NCI-H1417 treated with DMSO at 0.1 percent for 48 hours (cell line): ENCODE measurements around the gene MKRN3.

ENCODE experiments used
- DNase-seq: peaks from one replicate; lab custom pipeline; 2025; lab: John Stamatoyannopoulos, UW

MKRN3 gene

DNA sequence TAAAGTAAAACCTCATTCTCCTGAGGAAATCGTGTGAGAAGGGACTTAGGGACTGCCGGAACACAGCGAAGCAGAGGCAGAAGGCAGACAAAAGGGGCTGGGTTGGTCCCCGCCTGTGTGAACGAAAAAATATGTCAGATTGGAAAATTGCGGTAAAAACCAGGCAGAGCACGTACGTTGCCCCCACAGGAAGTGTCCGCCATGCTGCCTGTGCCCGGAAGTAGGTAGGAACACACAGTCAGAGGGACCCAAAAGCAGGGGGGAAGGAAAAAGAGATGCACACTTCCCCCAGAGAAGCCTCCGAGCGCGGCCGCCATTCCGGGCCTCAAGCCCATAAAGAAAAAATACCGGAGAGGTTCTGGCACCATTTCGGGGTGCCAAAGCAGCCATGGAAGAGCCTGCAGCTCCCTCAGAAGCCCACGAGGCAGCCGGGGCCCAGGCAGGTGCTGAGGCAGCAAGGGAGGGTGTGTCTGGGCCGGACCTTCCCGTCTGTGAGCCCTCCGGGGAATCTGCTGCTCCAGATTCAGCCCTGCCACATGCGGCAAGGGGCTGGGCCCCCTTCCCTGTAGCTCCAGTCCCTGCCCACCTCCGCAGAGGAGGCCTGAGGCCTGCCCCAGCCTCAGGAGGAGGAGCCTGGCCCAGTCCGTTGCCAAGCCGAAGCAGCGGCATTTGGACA, at the start of gene MKRN3:
Gene MKRN3, plus strand, starts transcription at position 280 of the 676 bp plus-strand sequence. Its CDS starts 109 bp downstream, at position 389.
- no peak for DNase-seq

- no peak for DNase-seq
Observed at GRCh38 chr15:23516866-23517265, 48.6 kb upstream of the MKRN3 start.

DNA sequence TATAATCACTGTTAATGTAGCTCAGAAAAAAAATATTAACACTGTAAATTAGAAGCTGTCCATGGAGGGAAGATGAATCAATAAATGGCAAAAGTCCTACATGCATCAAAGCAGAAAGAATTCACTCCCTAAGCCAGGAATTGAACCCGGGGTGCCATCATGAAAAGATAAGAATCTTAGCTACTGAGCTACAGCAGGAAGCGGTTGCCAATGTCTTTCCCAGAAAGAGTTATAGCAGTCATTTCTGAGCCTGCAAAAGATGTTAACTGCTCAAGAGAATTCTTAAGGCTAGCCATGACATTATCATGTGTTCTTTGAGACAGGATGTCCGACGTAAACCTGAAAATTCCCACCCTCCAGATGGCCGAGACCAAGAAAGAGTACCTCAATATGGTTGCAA, 47.4 kb upstream of the MKRN3 start:
- DNase-seq, result no peak

- no peak for DNase-seq
Observed at GRCh38 chr15:23524816-23525215, 40.7 kb upstream of the MKRN3 start.

GRCh38 chr15:23529891-23530290, 35.6 kb upstream of the MKRN3 start:
- DNase-seq, result no peak

DNA sequence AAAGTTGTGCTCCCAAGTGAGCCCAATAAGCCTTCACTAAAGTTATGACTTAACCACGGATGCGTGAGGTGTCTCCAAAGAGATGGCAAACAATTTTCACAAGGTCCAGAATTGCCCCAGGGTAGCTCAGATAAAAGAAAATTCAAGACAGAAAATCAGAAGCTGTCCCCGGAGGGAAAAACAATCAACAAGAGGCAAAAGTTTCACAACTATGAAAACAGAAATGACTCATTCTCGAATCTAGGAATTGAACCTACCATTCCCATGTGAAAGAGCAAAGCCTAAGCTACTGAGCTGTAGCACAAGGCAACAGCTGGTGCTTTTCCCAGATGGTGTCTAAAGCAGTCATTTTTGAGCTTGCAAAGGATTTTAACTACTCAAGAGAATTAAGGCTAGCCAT, 33.5 kb upstream of the MKRN3 start:
- no peak for DNase-seq

GRCh38 chr15:23536659-23537058, 28.8 kb upstream of the MKRN3 start:
- no peak for DNase-seq

DNA sequence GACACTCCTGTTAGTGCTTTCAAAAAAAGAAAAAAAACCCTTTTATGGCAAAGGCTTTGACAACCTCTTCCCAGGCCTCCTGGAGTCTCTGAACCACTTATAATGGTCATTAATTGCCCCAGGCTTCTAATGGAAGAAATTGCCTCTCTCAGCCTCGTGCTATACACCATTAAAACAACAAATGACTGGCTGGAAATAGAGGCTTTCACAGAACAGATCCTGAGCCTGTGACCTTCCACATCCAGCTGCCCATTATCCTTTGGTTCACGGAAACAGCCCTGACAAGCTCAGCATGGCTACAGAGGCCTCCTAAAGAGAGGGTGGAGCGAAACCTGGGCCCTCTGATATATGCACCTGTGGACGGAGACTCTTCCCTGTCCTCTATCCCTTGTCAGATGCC, 26.8 kb upstream of the MKRN3 start:
- peak; percentile 95 for DNase-seq

DNA sequence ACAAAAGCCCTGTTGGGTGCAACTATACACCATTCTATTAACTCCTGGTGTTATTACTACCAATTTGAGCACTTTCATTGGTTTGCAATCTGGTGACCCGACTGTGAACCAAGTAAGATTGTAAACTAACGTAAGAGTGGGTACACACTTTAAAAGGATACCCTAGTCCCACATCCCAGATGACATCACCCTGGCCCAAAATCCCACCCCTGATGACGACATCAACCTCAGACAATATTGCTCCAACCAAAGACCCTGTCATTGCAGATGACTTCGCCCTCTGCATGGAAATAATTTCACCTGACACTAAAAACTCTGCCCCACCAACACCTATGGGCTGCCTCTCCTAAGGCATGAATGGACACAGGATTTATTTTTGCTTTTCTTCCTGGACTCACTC, 25.6 kb upstream of the MKRN3 start:
- no peak for DNase-seq

- DNase-seq, result no peak
Observed at GRCh38 chr15:23546158-23546557, 19.3 kb upstream of the MKRN3 start.

GRCh38 chr15:23548071-23548470, 17.4 kb upstream of the MKRN3 start:
- DNase-seq, result no peak

DNA sequence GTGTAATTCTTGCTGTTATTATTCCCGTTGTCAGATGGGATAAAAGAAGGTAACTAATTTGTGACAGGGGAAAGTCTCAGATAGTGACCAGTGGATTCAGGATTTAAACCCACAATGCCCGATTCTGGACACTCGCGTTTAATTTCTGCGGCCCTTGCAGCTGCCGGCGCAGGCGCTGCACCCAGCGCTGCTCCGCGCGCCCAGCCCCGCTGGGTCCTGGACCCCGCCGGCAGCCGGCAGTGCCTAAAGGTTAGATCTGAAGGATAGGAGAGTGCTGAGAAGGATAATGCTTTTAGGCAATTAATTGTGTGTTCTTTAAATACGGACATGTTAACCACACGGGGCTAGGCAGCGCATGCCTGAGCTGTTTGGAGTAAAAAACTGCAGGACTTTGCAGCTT, 3.6 kb upstream of the MKRN3 start:
- no peak for DNase-seq

DNA sequence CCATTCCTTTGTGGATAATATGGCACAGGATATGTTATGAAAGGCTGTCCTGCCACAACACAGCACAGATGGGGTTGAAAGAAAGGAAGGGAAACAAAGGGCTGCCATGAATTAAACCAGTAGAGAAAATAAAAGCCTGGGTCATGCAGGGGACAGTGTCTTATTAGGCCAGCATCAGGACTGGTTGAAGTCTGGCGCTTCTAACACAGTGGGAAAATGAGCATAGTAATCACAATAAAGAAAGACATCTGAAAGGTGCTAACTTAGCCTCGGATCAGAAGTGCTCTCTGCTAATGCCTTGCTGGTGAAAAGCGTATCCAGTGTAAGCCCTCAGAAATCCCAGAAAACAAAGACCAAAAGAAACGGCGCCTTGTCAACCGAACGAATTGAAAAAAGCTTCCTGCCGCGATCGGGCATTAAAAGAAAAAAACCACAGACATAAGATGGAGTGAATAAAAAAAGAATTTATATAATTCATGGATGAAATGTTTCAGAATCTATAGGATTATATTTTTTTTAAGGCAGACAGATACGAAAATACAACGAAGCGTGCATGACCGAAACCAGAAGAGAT, 566 bp upstream of the MKRN3 start:
- DNase-seq, result no peak

DNA sequence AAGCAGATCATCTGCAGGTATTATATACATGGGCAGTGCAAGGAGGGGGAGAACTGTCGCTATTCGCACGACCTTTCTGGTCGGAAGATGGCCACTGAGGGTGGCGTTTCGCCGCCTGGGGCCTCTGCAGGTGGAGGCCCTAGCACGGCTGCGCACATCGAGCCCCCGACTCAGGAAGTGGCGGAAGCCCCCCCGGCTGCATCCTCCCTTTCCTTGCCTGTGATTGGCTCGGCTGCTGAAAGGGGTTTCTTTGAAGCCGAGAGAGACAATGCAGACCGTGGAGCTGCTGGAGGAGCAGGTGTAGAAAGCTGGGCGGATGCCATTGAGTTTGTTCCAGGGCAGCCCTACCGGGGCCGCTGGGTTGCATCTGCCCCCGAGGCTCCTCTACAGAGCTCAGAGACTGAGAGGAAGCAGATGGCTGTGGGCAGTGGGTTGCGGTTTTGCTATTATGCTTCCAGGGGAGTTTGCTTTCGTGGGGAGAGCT, 639 bp downstream of the MKRN3 start:
- DNase-seq, result no peak

DNA sequence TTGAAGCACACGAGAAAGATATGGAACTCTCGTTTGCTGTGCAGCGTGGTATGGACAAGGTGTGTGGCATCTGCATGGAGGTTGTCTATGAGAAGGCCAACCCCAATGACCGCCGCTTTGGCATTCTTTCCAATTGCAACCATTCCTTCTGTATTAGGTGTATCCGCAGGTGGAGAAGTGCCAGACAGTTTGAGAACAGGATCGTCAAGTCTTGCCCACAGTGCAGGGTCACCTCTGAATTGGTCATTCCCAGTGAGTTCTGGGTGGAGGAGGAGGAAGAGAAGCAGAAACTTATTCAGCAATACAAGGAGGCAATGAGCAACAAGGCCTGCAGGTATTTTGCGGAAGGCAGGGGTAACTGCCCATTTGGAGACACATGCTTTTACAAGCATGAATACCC, 1.2 kb downstream of the MKRN3 start:
- DNase-seq, result no peak

DNA sequence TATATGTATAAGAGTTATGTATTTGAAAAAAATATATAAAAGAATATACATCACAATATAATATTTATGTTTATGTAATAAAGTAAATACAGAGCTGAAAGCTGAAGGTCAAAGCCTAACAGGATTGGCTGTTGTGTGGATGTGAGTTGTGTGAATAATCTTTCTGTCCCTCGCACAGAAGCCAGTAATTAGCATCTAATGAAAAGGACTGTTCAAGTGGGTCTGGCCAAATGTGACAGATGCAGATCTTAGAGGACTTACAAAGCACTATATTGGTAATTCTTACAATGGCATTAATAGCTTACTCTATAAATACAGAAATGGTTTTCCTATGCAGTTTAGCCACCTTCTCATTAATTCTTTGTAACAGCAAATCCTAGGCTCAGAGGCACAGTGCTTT, 2.4 kb downstream of the MKRN3 start:
- DNase-seq, result peak; percentile 60

- no peak for DNase-seq
Observed at GRCh38 chr15:23569151-23569925, 3.9 kb downstream of the MKRN3 start.

DNA sequence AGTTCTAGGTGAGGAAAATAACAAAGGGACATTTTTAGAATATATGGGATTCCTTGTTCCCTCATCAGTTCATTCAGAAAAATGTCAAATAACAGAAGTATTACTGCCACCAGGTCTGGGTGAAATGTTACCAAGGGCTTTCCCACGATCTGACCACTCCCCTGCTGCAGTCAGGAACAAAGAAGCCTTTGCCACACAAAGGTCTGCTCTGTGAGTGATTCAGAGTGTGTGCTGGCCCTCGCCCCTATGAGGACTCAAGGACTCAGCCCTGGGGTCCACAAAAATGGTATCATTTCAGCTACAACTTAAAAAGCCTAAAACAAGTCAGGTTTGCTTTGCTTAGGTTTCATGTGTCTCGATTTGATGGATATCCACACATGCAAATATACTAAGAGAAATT, 5.0 kb downstream of the MKRN3 start:
- DNase-seq, result no peak

- no peak for DNase-seq
Observed at GRCh38 chr15:23572844-23573243, 7.4 kb downstream of the MKRN3 start.

DNA sequence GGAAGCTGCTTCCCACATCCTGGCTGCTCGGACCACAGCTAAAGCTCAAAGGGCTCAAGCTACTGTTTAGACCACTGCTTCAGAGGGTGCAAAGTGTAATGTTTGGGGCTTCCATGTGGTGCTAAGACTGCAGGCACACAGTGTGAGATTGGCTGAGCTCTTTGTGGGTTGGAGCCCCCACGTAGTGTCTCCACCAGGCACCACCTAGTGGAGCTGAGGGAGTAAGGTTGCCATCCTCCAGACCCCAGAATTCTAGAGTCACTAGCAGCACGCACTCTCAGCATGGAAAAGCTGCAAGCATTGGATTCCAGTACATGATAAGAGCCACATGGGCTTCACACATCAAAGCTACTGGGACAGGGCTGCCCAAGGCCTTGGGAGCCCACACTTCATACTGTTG, 9.3 kb downstream of the MKRN3 start:
- no peak for DNase-seq

- no peak for DNase-seq
Observed at GRCh38 chr15:23576061-23576460, 10.6 kb downstream of the MKRN3 start.

GRCh38 chr15:23578521-23579150, 13.2 kb downstream of the MKRN3 start:
- DNase-seq, result no peak

- DNase-seq, result no peak
Observed at GRCh38 chr15:23588268-23588667, 22.8 kb downstream of the MKRN3 start.
